Fibroblast of lung (primary cell): ENCODE results near the gene TRERF1.

Experiments used
- CTCF ChIP-seq, 2 donors: IDR thresholded peaks in 1 of 2; conservative IDR thresholded peaks in 1 of 2; 1 replicate in 1 of 2; 2 replicates in 1 of 2; pipeline ENCODE4 v1.5.1; 2011 to 2012; ENCODE audit warnings: low read length in 2 of 2, control low read depth in 1 of 2, inconsistent platforms in 1 of 2, low read depth in 1 of 2, mild to moderate bottlenecking in 1 of 2
- EZH2 ChIP-seq: IDR thresholded peaks from 2 replicates; pipeline ENCODE4 v1.5.1; 2012; ENCODE audit warnings: low read length, control low read depth, mild to moderate bottlenecking; ENCODE audit errors: missing control alignments

GRCh38 chr6:42335896-42336295 lies 115.8 kb downstream of the TRERF1 start:
- TF ChIP-seq CTCF (conservative IDR thresholded peaks at IDR 0.05 in 1 of 2, IDR thresholded peaks at IDR 0.05 in 1 of 2; ENCODE audit: low read depth in 1 of 2, low read length in 2 of 2): no peak
- TF ChIP-seq EZH2: no peak
